Activated CD4-positive, alpha-beta T cell treated with anti-CD3 and anti-CD28 coated beads for 48 hours (primary cell): ENCODE measurements around the gene ABCA6.
"Not testable (repeated sequence)": the region's sequence is repeated elsewhere in the genome, so short reads cannot be mapped to it uniquely, and the experiment has no call there.

Experiments
- DNase-seq: peaks from one replicate; pipeline ENCODE4 v3.0.0-alpha.2; 2020

ABCA6 gene

DNA sequence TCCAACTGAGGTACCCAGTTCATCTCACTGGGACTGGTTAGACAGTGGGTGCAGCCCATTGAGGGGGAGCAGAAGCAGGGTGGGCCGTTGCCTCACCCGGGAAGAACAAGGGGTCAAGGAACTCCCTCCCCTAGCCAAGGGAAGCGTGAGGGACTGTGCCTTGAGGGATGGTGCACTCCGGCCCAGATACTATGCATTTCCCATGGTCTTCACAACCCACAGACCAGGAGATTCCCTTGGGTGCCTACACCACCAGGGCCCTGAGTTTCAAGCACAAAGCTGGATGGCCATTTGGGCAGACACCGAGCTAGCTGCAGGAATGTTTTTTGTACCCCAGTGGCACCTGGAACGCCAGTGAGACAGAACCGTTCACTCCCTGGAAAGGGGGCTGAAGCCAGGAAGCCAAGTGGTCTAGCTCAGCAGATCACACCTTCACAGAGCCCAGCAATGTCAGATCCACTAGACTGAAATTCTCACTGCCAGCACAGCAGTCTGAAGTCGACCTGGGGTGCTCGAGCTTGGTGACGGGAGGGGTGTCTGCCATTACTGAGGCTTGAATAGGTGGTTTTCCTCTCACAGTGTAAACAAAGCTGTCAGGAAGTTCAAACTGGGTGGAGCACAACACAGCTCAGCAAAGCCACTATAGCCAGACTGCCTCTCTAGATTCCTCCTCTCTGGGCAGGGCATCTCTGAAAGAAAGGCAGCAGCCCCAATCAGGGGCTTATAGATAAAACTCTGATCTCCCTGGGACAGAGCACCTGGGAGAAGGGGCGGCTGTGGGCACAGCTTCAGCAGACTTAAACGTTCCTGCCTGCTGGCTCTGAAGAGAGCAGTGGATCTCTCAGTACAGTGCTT is 71.1 kb downstream of the ABCA6 start:
- not testable (repeated sequence) for DNase-seq

DNA sequence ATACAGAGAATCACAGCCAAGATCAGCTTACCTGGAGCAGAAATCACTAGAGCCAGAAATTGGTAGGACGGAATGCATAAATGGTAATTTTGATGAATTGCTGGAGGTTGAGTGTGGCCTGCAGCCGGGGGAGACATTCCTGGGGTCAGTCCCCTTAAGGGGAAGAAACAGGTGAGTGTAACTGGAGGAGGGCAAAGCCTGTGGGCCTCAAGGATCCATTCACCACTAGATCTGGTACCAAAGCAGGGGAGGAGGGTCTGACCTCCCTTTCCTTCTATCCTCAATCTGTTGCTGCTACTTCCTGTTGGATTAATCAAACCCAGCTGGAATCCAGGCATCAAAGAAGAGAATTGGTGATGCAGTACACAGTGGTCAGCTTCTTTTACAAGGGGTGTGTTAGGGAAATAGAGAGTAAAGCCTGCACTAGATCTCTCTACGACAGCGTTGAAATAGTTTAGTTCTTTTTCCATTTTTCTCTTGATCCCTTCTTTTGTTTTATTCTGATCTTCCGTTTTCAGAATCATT is 72.4 kb downstream of the ABCA6 start:
- no peak for DNase-seq

GRCh38 chr17:69067274-69068047 is 74.2 kb downstream of the ABCA6 start:
- no peak for DNase-seq

GRCh38 chr17:69066482-69066881 is 75.2 kb downstream of the ABCA6 start:
- DNase-seq, result no peak

DNA sequence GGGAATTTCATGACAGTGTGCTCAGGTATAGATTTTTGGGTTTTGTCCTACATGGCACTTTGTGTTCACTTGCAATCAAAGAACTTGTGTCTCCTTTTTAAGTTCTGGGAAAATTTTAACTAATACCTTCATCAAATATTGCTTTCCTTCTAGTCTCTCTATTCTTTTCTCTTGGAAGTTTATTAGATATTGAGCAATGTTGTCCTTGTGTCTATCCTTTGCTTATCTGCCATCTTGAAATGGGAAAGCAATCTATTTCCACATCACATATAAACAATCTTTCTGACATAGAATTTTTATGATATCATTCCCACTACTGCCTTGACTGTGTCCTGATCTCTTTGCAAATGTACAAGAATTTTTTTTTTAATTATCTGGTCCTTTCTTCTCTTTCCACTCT is 76.6 kb downstream of the ABCA6 start:
- no peak for DNase-seq

- no peak for DNase-seq
Observed at GRCh38 chr17:69064476-69064875, 77.2 kb downstream of the ABCA6 start.

DNA sequence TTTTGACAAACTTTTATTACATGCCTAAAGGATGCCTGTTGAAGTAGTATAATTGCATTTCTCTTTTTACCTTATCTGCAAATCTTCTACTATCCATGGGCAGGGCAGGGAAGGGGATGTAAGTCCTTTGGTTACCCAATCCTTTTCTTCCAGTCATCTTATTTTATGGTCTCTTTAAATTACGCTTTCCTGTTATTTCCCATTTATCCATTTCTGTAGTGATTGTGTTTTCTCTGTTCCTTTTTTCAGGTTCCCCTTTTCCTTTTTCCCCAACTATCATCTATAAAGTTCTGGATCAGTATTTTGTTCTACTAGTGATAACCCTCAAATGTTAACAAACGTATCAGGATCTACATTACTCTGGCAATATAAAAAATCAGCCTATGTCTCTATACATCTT is 77.7 kb downstream of the ABCA6 start:
- no peak for DNase-seq

GRCh38 chr17:69062860-69063581 is 78.7 kb downstream of the ABCA6 start:
- DNase-seq, result no peak

DNA sequence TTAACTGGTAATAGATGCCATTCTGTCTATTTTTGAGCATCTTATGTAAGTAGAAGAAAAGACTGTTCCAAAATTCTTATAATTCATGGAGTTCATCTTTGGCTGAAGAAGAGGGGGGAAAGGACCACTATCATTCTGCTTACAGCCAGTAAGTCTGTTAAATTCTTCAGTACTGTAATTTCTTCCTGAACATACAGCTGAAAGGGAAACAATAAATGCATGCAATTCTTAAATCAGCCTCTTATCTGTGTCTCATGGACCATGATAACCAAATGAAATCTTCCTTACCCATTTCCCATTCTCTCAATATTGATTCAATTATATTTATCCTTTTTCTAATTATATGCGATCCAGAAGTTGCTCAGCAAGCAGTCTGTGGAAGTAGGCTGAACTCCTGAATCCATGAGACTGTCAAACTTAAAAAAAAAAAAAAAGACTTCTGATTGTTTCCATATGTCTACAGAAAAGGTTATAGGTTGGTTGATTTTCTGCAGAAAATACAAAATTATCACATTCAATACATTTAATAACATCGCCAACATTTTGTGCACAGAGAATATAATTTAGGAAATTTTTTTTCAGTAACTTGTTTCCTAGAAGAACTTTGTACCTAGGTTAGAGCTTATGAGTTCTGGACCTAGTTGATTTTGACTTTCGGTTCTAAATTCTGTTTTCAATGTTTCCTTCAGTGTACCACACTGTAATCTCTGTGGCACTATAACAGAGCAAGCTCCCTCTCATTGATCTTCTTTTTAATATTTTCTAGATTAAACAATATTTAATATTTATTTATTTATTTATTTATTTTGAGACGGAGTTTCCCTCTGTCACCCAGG is 79.8 kb downstream of the ABCA6 start:
- DNase-seq, result no peak

DNA sequence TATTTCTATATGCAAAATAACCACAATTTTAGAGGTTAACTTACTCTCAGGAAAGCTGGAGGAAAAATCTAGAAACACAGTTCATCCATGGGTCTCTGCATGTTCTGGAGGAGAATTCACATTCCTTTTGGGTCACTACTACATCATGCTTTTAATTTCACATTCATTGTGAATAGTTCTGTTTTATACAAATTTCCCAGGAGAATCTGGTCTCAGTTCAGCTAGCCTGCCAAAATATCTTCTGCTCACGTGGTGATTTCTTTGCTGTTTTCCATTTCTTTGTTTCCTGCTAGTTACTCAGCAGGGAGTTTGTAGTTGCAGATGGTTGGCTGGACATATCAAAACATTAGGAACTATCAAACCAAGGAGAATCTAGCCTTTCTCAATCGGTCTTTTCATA is 80.9 kb downstream of the ABCA6 start, which contains the start of gene ABCA9:
TSS of gene ABCA9 (minus strand) at position 106 of the 400 bp plus-strand sequence. CDS start 9,801 bp downstream, outside the sequence.
- DNase-seq, result no peak

- no peak for DNase-seq
Observed at GRCh38 chr17:69059458-69060175, 82.1 kb downstream of the ABCA6 start.

GRCh38 chr17:69058165-69058564 is 83.5 kb downstream of the ABCA6 start:
- DNase-seq, result no peak

- DNase-seq, result no peak
Observed at GRCh38 chr17:69057280-69057679, 84.4 kb downstream of the ABCA6 start.

DNA sequence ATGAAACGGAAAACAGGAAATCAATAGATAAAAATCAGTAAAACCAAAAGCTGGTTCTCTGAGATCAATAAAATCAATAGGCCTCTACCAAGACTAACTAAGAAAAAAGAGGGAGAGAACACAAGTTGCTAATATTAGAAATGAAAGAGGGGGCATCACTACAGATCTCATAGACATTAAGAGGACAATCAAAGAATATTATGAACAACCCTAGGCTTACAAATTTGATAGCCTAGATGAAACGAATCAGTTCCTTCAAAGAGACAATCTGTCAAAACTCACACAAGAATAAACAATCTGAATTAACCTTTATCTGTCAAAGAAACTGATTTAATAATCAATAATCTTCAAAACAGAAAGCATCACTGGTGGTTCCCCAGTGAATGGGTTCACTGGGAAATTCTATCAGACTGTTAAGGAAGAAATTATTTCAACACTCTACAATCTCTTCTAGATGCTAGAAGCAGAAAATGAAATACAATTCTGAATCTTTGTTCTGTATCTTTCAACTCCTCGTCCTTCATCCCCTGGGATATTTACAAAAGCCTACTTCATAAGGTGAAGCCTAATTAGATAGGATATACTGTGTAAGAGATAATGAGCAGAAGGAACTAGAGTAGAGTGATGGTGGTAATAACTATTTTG is 85.4 kb downstream of the ABCA6 start:
- DNase-seq, result no peak

DNA sequence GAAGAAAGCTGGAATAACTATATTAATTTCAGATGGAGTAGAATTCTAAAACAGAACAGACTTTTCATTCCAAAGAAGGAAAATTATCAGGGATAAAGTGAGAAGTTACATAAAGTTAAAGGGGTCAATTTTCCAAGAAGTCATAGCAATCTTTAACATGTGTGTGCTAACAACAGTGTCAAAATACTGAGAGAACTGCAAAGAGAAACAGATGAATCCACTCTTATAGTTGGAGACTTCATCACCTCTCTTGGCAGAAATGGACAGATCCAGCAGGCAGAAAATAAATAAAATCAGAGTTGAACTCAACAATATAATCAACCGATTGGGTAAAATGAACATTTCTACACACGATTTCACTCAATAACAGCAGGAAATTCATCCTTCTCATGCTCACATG is 86.4 kb downstream of the ABCA6 start:
- DNase-seq, result no peak

DNA sequence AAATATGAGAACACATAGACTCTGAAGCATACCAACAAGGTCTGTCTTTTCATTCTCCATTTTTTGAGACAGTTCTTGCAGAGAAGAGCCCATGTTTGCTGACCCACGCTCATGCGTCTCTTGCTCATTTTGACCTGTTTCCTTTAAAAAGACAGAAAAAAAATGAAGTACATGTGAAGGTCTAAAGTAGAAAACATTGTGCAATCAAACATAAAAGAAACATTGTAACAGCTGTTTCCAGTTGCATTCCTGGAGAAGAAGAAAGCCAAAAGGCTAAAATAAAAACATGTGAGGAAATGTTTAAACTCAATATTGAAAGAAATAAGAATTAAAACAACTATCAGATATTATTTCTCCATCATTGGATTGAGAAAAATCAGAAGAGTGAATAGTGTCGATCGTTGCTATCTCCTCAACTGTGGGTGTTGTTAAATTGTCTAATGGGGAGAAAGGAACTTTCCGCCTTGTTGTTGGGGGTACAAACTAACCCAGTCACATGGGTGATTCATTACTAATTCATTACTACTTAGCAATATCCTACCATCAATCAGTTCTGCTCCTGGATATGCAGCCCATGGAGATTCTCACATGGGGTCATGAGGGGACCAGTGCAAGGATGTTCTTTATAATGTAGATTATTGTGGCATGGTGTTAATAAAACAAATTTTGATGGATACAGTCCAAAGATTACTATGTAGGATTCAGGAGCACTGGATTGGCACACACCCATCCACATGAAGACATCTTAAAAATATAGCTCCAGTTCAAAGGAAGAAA is 90.5 kb downstream of the ABCA6 start:
- no peak for DNase-seq

DNA sequence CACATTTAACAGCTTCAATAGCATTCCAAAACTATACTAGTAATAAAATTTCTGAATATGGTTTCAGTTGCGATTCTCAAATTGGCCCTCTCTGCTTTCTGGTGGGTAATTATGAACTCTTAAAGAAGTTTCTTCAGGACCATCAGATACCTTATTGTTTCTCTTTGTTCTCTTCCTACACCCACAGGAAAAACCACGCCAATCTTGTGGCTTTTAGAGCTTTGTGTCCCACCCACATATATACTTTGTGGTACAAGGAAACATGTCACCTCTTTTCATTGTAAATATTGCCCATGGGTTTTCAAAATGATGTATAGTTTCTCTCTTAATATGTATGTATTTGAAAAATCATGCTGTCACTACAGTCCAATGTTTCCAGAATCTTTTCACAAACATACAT is 93.1 kb downstream of the ABCA6 start:
- no peak for DNase-seq

GRCh38 chr17:69047368-69048263 is 94.1 kb downstream of the ABCA6 start:
- DNase-seq, result no peak
